T-cell (primary cell): Measurements from ENCODE around the gene ACSF3. TPM values are rescaled to one million over a fixed set of nuclear protein-coding genes. Genes with fewer than 3 reads are reported as not detected.

ENCODE experiments used
- ATAC-seq, 4 experiments: fragments of 200-7000 bp in 3 of 4; fragments of 150-1000 bp in 1 of 4; cut with Tn5 transposase; replicated peaks in 1 of 4; 1 replicate in 3 of 4; 2 replicates in 1 of 4; pipeline ENCODE4 v1.10.0; 2021; ENCODE audit warnings: moderate library complexity in 3 of 4, mild to moderate bottlenecking in 2 of 4, moderate number of reproducible peaks in 1 of 4
- CTCF ChIA-PET, 2 donors: fragments of 300-600 bp; sonication (Branson Sonifier 250); formaldehyde crosslinking; loops; one replicate each; lab custom pipeline; 2022; ENCODE audit warnings: antibody characterized with exemption in 2 of 2; lab: Charles Lee
- POLR2A ChIA-PET, 2 donors: fragments of 300-600 bp; sonication (Branson Sonifier 250); formaldehyde crosslinking; loops; one replicate each; lab custom pipeline; 2022; ENCODE audit warnings: antibody characterized with exemption in 2 of 2; lab: Charles Lee
- DNase-seq, 35 experiments: peaks; one replicate each; pipeline versions ENCODE4 v3.0.0 to v3.0.0-alpha.2; 2013 to 2023
- H3K27ac ChIP-seq: one replicate; pipeline ENCODE4 v1.5.1; 2013; ENCODE audit warnings: low read length
- H3K27me3 ChIP-seq, 2 experiments: replicated peaks in 1 of 2; 1 replicate in 1 of 2; 2 replicates in 1 of 2; pipeline versions ENCODE4 v1.6.1 to v1.7.0; 2013; ENCODE audit warnings: low read length in 1 of 2, mixed read lengths in 1 of 2; ENCODE audit not compliant: control insufficient read depth in 2 of 2, insufficient read depth in 2 of 2; ENCODE audit errors: extremely low read depth in 1 of 2
- H3K36me3 ChIP-seq, 2 donors: 1 replicate in 1 of 2; 2 replicates in 1 of 2; pipeline versions ENCODE4 v1.6.1 to v1.7.0; 2013; ENCODE audit warnings: low read length in 1 of 2; ENCODE audit not compliant: control insufficient read depth in 2 of 2, insufficient read depth in 1 of 2; ENCODE audit errors: extremely low read depth in 1 of 2
- H3K4me1 ChIP-seq, 2 experiments: 1 replicate in 1 of 2; 2 replicates in 1 of 2; pipeline versions ENCODE4 v1.6.1 to v1.7.0; 2013; ENCODE audit warnings: low read length in 2 of 2, mixed read lengths in 1 of 2; ENCODE audit not compliant: insufficient read depth in 2 of 2, control insufficient read depth in 1 of 2; ENCODE audit errors: extremely low read depth in 1 of 2
- H3K4me3 ChIP-seq, 2 donors: 1 replicate in 1 of 2; 2 replicates in 1 of 2; pipeline versions ENCODE4 v1.5.1 to v1.7.0; 2013; ENCODE audit warnings: mild to moderate bottlenecking in 2 of 2, low read length in 1 of 2, moderate library complexity in 1 of 2; ENCODE audit not compliant: control insufficient read depth in 1 of 2; ENCODE audit errors: extremely low read depth in 1 of 2
- H3K9me3 ChIP-seq: 2 replicates; pipeline ENCODE4 v1.7.0; 2013
- H3K27ac Mint-ChIP-seq, 2 donors: one replicate each; pipeline ENCODE4 v1.8.0; 2020 to 2021; ENCODE audit warnings: mild to moderate bottlenecking in 2 of 2, mixed read lengths in 2 of 2
- H3K27me3 Mint-ChIP-seq, 2 donors: one replicate each; pipeline ENCODE4 v1.8.0; 2021 to 2022; ENCODE audit warnings: mixed read lengths in 2 of 2
- H3K36me3 Mint-ChIP-seq: one replicate; pipeline ENCODE4 v1.8.0; 2021; ENCODE audit warnings: mixed read lengths
- H3K4me1 Mint-ChIP-seq, 3 donors: one replicate each; pipeline ENCODE4 v1.8.0; 2020 to 2022; ENCODE audit warnings: mixed read lengths in 3 of 3, mild to moderate bottlenecking in 1 of 3
- H3K4me3 Mint-ChIP-seq, 3 donors: one replicate each; pipeline ENCODE4 v1.8.0; 2020 to 2022; ENCODE audit warnings: mild to moderate bottlenecking in 3 of 3, mixed read lengths in 3 of 3, moderate library complexity in 3 of 3
- H3K9me3 Mint-ChIP-seq, 3 donors: one replicate each; pipeline ENCODE4 v1.8.0; 2020 to 2022; ENCODE audit warnings: mixed read lengths in 3 of 3
- WGBS: methylation state at CpG from one replicate; pipeline ENCODE4 v1.1.5; 2013; ENCODE audit warnings: missing lambda C conversion rate; ENCODE audit not compliant: insufficient coverage; 5-methylcytosine and 5-hydroxymethylcytosine counted together
- total RNA-seq, 35 experiments: library from RNA in 6 of 35; stranded (reverse) in 6 of 35; fragments of 120-200 nt in 1 of 35; gene quantifications; one replicate each; pipeline versions ENCODE4 v1.2.1 to v1.2.4 and lab custom pipeline; 2013 to 2026

ACSF3 gene
- total RNA-seq, 5 donors from 2014 or later (not counting 1 experiment from before 2014, with no cell fraction given), result 70.5 to 102 (median 79.9) TPM

GRCh38 chr16:89192956-89193575 lies 99.4 kb downstream of the ACSF3 start:
- H3K9me3 Mint-ChIP-seq, result no peaks in the 10 kb centered on the region
- no peak overlapping the region for H3K27ac Mint-ChIP-seq
- H3K27me3 ChIP-seq, result peaks cover 0 to 16% of the 10 kb centered on the region in 2 experiments
- H3K4me3 ChIP-seq, result no peak overlapping the region
- H3K36me3 ChIP-seq, result no peaks in the 10 kb centered on the region
- DNase-seq, result peak in 14 of 35 experiments; percentile 27 to 74 (median 53)
- H3K27me3 Mint-ChIP-seq, result peaks cover 0 to 7% of the 10 kb centered on the region in 2 donors
- no peak overlapping the region for H3K27ac ChIP-seq
- H3K9me3 ChIP-seq, result no peaks in the 10 kb centered on the region
- peak; percentile 39 to 53 (median 50) for ATAC-seq
- no peak overlapping the region for H3K4me3 Mint-ChIP-seq
- POLR2A ChIA-PET, result interaction anchor here in 1 of 2 donors (0.6 to 0.7 kb wide), 3 partner anchors 291 to 410 kb away, joined by 3 to 17 read pairs (median 4); no protein-coding TSS in a partner anchor
- WGBS, result 38% methylated on average over 18 of the region's 39 CpGs
- peaks cover 0 to 6% (median 0%) of the 10 kb centered on the region in 3 donors for H3K4me1 Mint-ChIP-seq
- CTCF ChIA-PET, result interaction anchor here (0.6 to 0.9 kb wide), 7 partner anchors 21 to 725 kb away, joined by 3 to 5 read pairs (median 4); partner anchors contain the start of genes CDH15 (in 1 of the 2) and MC1R (in 1 of the 2)
- H3K4me1 ChIP-seq, result peaks cover 0 to 13% of the 10 kb centered on the region in 2 experiments
- no peaks in the 10 kb centered on the region for H3K36me3 Mint-ChIP-seq

DNA sequence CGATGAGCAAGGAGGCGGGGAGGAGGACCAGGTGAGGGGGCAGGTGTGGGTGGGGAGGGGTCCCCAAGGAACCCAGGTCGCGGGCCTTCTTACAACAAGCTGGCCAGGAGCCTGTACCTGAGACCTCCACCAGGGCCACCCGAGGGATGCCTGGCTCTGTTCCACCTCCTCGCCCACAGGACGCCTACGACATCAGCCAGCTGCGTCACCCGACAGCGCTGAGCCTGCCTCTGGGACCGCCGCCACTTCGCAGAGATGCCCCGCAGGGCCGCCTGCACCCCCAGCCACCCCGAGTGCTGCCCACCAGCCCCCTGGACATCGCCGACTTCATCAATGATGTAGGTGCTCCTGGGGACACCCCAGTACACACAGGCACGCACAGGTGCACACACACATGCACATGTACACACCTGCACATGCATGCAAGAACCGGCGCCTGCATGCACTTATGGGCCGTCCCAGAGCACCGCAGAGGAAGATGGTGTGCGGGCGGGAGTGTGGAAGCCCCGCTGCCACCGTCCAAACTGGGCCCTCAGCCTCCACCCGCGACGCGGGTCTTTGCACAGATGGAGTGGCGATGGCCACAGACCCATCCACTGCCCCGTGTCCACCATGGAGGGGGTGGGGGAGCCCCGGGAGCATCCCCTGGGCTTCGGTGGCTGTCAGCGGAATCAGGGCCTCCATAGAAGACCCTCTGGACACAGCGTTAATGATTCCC lies 100.1 kb downstream of the ACSF3 start:
- POLR2A ChIA-PET, result no interaction called here
- peaks cover 0 to 6% (median 0%) of the 10 kb centered on the region in 3 donors for H3K4me1 Mint-ChIP-seq
- Histone ChIP-seq H3K9me3 (no peaks in the 10 kb centered on the region), H3K36me3 (no peaks in the 10 kb centered on the region), H3K27ac (no peak overlapping the region), H3K4me1 (peaks cover 0 to 13% of the 10 kb centered on the region in 2 experiments), H3K27me3 (peaks cover 0 to 23% of the 10 kb centered on the region in 2 experiments), H3K4me3 (no peak overlapping the region)
- 90% methylated on average over 24 of the region's 38 CpGs for WGBS
- H3K4me3 Mint-ChIP-seq, result peak overlapping the region in 1 of 3 donors; percentile 28
- H3K36me3 Mint-ChIP-seq, result no peaks in the 10 kb centered on the region
- CTCF ChIA-PET, result no interaction called here
- ATAC-seq, result no peak
- H3K9me3 Mint-ChIP-seq, result no peaks in the 10 kb centered on the region
- H3K27me3 Mint-ChIP-seq, result peaks cover 1 to 10% of the 10 kb centered on the region in 2 donors
- H3K27ac Mint-ChIP-seq, result no peak overlapping the region
- DNase-seq, result no peak

GRCh38 chr16:89194340-89195311 lies 101.0 kb downstream of the ACSF3 start:
- no peaks in the 10 kb centered on the region for H3K9me3 Mint-ChIP-seq
- H3K27ac Mint-ChIP-seq, result no peak overlapping the region
- DNase-seq, result no peak
- Histone ChIP-seq H3K4me3 (no peak overlapping the region), H3K9me3 (no peaks in the 10 kb centered on the region), H3K36me3 (no peaks in the 10 kb centered on the region), H3K27me3 (peaks cover 0 to 31% of the 10 kb centered on the region in 2 experiments), H3K27ac (no peak overlapping the region), H3K4me1 (peaks cover under 1 to 13% of the 10 kb centered on the region in 2 experiments)
- ChIA-PET POLR2A (no interaction called here), CTCF (interaction anchor here in 1 of 2 donors (0.6 kb wide), 1 partner anchor 567 kb away, joined by 3 read pairs; no protein-coding TSS in a partner anchor)
- no peaks in the 10 kb centered on the region for H3K36me3 Mint-ChIP-seq
- H3K4me3 Mint-ChIP-seq, result no peak overlapping the region
- peaks cover 0 to 6% (median 0%) of the 10 kb centered on the region in 3 donors for H3K4me1 Mint-ChIP-seq
- H3K27me3 Mint-ChIP-seq, result peaks cover 4 to 17% of the 10 kb centered on the region in 2 donors
- no peak for ATAC-seq
- WGBS, result 79% methylated on average over 35 of the region's 45 CpGs

DNA sequence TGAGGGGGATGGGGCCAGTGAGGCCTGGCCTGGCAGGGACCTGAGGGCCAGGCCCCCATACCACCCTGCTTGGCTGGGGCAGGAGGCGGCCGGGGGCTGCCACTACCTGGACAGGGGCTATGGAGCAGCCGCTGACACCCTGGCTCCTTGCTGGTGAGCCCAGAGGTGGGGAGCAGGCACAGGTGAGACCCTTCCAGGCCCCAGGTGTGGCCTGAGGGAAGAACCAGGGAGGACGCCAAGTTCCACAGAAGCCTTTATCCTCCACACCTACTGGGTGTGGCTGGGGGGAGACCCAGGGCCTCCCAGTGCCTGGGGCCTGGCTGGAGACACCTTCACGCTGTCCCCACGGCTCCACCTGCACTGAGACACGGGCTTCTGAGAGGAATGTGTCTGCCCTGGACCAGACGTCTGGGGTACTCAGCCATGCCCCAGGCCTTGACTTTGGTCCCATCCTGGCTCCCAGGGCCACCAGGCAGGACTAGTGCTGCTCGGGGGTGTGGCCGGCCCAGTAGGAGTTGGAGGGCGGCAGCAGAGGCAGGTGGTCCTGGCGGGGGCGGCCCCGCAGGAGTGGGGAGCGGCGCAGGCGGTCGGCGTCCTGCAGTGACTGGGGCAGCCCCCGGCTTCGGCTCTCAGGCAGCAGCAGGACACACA lies 102.0 kb downstream of the ACSF3 start:
- H3K4me1 Mint-ChIP-seq, result peaks cover 0 to 12% (median 6%) of the 10 kb centered on the region in 3 donors
- H3K27me3 ChIP-seq, result peaks cover 0 to 42% of the 10 kb centered on the region in 2 experiments
- WGBS, result 90% methylated on average over 14 of the region's 21 CpGs

DNA sequence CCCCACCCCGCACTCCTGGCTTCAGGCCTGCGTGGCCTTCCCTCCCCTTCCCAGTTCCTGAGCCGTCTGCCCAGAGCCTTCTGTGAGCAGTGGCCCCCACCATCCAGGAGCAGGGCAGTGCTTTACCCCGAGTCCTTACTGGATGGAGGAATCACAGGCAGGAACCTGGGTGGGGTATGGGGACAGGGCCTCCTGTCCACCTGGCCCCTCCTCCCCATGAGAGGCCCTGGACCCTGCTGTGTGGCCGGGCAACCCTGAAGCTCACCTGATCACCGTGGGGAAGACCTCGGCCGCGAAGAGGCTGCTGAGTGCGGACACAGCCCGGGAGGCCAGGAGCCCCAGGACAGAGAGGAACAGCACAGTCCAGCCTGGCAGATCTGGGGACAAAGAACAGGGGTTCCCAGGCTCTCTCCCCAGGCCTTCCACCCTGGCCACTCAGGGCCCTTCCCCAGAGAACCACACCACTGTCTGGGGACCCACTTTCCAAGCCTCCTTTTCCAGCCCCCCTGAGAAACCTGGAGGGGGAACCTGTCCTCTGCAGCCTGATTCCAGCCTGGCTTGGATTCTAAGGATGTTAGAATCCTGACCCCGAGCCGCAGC lies 103.5 kb downstream of the ACSF3 start:
- Histone ChIP-seq H3K27ac (no peak overlapping the region), H3K4me3 (no peak overlapping the region), H3K36me3 (no peaks in the 10 kb centered on the region), H3K4me1 (peaks cover 7 to 23% of the 10 kb centered on the region in 2 experiments), H3K9me3 (no peaks in the 10 kb centered on the region), H3K27me3 (peaks cover 0 to 45% of the 10 kb centered on the region in 2 experiments)
- Mint-ChIP-seq H3K27me3 (peaks cover 8 to 28% of the 10 kb centered on the region in 2 donors), H3K9me3 (no peaks in the 10 kb centered on the region), H3K27ac (no peak overlapping the region), H3K4me3 (no peak overlapping the region), H3K4me1 (peaks cover 0 to 11% (median 8%) of the 10 kb centered on the region in 3 donors), H3K36me3 (no peaks in the 10 kb centered on the region)
- POLR2A ChIA-PET, result no interaction called here
- CTCF ChIA-PET, result no interaction called here
- ATAC-seq, result no peak
- DNase-seq, result no peak
- WGBS, result 89% methylated on average over 9 of the region's 13 CpGs

More for the DNA sequence above, 102.0 kb downstream of the ACSF3 start:
- Mint-ChIP-seq H3K9me3 (no peaks in the 10 kb centered on the region), H3K36me3 (no peaks in the 10 kb centered on the region), H3K27me3 (peaks cover 6 to 26% of the 10 kb centered on the region in 2 donors), H3K27ac (no peak overlapping the region), H3K4me3 (no peak overlapping the region)
- H3K4me1 ChIP-seq, result peaks cover 7 to 22% of the 10 kb centered on the region in 2 experiments
- no peak for ATAC-seq
- no peak overlapping the region for H3K4me3 ChIP-seq
- H3K9me3 ChIP-seq, result no peaks in the 10 kb centered on the region
- H3K36me3 ChIP-seq, result no peaks in the 10 kb centered on the region
- CTCF ChIA-PET, result no interaction called here
- POLR2A ChIA-PET, result no interaction called here
- H3K27ac ChIP-seq, result no peak overlapping the region
- no peak for DNase-seq
